Cerebellar cortex (tissue), 1 donor: Measurements from ENCODE around the gene C12orf43.
"Not testable (repeated sequence)": the region's sequence is repeated elsewhere in the genome, so short reads cannot be mapped to it uniquely, and the experiment has no call there.

Experiments
- DNase-seq: peaks from one replicate; pipeline ENCODE4 v3.0.0-alpha.2; 2015; ENCODE audit warnings: low spot score

The C12orf43 gene

DNA sequence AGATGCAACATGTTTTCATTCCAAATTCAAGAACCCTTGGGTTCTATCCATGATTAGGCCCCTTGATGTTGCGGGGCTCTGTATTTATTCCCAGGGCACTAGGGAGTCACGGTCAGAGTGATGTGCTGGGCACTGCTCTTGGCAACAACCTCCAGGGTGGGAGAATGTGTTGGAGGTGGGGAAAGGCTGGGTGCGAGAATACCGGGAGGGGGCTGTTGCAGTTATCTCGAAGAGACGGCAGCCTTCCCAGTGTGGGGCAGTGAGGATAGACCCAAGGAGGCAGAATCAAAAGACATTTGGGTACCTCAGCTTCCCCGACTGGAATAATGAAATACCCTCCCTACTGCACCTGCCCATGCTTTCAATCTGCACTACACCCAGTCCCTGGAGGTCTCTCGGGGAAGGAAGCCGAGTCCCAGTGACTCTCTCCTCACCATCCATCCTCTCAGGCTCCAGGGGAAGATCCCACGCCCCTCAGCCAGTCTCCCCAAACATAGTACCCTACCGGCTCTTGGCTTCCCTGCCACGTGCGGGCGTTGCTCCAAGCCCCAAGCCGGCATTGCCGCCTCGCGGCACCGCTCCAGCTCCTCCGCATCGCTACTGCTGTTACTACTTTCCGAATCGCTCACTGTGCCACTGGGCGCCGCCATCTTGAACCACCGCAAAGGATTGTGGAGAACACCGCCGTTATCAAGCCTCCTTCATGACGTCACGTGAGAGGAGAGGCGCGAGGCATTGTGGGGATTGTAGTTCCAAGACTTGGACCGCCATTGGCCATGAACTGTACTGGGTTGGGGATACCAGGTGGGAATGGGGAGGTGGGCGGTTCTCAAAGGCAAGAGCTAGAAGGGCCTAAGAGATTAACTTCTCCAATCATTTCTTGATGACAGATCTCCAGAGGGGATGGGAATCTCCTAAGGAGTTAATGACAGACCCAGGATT lies at the start of gene C12orf43:
Gene C12orf43, minus strand, starts transcription at position 663 of the 942 bp plus-strand sequence. Its CDS starts 13 bp downstream, at position 650.
- DNase-seq, result peak; percentile 97

GRCh38 chr12:121065345-121065744 lies 49.1 kb upstream of the C12orf43 start:
- no peak for DNase-seq

- DNase-seq, result not testable (repeated sequence)
Measured at GRCh38 chr12:121064586-121064985, 48.3 kb upstream of the C12orf43 start.

DNA sequence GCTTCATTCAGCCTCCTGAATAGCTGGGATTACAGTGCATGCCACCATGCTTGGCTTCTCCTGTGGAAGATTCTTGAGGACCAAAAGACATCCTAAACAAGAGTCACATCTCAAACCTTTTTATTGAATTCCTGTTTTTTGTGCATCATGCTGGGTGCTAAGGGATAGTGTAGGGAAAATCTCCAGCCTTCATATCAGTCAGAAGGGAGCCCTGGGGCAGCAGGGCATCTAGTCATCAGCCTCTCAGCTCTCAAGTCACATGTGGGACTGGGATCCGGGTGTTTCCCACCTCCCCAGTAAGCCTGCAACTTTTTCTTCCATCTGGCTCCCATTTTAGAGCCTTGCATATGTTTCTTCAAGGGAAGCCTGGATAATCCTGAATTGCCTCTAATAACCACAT lies 47.8 kb upstream of the C12orf43 start:
- DNase-seq, result no peak

DNA sequence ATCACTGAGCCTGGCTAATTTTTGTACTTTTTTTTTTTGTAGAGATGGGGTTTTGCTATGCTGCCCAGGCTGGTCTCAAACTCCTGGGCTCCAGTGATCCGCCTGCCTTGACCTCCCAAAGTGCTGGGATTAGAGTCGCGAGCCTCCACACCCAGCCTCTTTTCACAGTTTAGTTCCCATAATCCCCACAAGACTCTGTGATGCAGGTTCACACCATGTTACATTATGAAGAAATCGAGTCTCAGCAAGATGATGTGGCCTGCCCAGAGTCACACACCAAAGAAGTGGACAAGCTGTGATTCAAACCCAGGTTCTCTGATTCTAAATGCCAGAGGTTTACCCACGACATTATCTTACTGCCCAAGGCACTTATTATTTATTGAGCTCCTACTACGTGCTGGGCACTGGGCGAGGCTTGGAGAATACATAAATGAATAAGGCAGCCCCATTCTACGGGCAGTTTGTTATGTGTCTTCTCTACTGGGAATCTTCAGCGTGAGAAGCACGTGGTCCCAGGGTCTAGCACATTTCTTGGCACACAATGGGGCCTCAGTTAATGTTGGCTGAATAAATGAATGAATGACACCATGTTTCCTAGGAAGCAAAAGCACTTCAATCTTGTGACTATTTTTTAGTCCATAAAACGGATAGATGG lies 46.2 kb upstream of the C12orf43 start:
- DNase-seq, result no peak

GRCh38 chr12:121061831-121062230 lies 45.5 kb upstream of the C12orf43 start:
- DNase-seq, result peak; percentile 77

GRCh38 chr12:121060149-121061001 lies 44.1 kb upstream of the C12orf43 start:
- peak; percentile 54 for DNase-seq

DNA sequence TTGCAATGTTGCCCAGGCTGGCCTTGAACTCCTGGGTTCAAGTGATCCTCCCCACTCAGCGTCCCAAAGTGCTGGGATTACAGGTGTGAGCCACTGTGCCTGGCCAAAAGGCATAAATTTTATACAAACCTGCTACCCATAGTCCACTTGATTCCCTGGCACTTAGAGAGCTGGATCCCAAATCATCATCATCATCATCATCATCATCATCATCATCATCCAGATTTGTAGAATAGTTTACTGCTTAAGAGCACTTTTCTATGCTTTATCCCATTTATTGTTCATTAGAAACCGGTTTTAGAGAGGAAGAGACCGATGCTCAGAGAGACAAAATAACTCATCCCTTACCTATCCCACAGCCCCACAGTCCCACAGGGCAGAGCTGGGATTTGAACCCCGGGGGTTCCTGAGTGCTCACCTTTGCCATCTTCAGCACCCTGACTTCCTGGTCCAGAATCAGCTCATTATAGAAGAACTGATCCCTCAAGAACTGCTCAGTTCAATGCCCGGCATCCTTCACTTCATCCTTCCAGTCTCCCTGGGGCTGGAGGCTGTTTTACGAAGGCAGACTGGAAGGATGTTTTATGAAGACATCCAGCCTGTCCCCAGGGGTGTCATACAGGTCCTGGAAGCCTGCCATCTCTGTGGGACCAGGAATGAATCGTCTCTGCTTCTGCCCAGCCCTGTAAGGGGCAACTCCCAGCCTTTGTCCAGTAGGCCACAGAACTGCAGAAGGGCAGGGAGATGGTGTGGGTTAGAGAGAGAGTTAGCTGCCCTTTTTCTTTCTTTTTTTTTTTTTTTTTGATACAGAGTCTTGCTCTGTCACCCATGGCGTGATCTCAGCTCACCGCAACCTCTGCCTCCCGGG lies 43.0 kb upstream of the C12orf43 start:
- no peak for DNase-seq

DNA sequence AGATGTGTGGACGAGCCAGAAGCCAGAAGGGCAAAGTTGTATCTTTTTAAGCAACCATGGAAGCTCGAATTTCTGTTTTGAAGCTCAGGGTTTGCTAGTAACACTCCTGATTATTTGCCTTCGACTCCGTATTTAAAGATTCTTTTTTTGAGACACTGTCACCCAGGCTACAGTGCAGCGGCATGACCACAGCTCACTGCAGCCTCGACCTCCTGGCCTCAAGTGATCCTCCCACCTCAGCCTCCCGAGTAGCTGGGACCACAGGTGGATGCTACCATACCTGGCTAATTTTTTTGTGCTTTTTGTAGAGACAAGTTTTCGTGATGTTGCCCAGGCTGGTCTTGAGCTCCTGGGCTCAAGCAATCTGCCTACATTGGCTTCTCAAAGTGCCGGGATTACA lies 41.5 kb upstream of the C12orf43 start:
- no peak for DNase-seq

GRCh38 chr12:121053706-121054105 lies 37.4 kb upstream of the C12orf43 start:
- DNase-seq, result no peak

DNA sequence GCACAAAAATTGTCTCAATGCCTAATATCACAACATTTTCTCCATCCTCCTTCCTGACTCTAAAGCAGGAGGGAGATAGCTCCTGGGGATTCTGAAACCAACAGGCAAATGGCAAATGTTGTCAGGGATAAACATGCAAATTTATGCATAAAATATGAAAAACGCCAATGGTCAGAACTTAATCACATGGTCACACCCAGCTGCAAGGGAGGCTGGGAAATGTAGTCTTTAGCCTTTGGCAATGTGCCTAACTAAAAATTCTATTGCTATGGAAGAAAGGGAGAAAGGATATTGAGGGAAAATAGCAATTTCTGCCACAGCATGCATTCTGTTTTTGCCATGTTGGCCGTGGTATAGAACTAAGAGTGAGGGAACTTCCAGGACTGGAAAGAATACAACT lies 34.4 kb upstream of the C12orf43 start:
- peak; percentile 7 for DNase-seq

DNA sequence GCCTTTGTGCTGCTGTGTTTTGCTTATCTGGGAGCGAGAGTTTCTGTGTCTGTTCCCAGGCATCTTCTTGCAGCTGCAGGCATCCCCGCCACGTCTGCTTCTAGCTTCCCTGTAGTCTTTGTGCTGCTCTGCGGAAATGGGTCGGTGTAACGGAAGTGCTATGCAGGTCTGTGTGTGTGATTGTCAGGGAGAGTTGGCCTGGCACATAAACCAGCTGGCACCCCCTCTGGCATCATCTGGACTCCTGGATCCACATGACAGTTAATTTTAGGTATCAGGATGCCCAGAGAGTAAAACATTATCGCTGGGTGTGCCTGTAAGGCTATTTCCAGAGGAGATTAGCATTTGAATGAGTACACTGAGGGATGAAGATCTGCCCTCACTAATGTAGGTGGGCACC lies 32.2 kb upstream of the C12orf43 start:
- DNase-seq, result no peak

DNA sequence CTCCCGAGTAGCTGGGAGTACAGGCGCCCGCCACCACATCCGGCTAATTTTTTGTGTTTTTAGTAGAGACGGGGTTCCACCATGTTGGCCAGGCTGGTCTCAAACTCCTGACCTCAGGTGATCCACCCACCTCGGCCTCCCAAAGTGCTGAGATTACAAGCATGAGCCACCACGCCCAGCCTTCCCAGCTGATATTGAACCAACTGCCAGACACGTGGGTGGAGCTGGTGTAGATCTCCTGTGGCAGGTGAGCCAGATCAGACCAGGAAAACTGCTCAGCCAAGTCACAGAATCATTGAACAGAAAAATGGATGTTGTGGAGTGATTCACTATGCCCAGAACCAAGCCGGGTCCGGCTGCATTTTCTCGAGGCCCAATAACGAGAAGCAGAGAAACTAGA lies 31.1 kb upstream of the C12orf43 start:
- DNase-seq, result not testable (repeated sequence)

- no peak for DNase-seq
Measured at GRCh38 chr12:121043067-121043466, 26.8 kb upstream of the C12orf43 start.

DNA sequence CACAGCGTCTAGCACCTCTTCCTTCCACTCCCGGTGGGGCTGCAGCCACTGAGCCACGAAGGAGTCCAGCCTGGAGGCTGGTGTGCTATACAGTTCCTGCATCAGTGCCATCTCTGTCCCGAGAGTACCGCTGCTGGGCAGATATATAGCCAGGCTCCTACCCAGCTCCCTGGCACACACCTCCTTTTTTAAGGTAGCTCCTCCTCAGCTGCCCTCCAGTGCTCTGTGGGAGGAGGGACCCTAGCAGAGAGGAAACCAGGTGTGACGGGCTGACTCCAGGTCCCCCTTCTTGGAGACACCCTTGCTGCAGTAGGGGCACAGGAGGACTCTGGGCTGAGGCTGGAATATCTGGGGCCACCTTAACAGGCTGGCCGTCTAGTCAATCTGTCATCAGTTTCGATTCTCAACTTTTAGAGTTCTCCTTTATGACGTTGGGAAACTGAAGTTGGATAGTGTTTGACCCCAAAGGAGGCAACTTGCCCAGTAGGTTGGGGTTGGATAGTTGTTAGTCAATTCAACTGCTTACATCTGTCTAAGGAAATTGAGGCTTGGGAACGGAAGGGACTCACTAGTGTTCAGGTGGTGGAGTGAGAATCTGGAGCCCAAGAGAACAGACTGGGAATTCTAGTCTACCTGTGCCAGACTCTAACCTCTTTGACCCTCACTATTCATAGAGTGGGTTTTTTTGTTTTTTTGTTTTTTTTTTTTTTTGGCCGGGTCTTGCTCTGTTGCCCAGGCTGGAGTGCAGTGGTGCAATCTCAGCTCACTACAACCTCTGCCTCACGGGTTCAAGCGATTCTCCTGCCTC lies 22.8 kb upstream of the C12orf43 start, which contains the start of gene OASL:
Gene OASL, minus strand, starts transcription at position 386 of the 808 bp plus-strand sequence. Its CDS starts 275 bp downstream, at position 111.
- no peak for DNase-seq

DNA sequence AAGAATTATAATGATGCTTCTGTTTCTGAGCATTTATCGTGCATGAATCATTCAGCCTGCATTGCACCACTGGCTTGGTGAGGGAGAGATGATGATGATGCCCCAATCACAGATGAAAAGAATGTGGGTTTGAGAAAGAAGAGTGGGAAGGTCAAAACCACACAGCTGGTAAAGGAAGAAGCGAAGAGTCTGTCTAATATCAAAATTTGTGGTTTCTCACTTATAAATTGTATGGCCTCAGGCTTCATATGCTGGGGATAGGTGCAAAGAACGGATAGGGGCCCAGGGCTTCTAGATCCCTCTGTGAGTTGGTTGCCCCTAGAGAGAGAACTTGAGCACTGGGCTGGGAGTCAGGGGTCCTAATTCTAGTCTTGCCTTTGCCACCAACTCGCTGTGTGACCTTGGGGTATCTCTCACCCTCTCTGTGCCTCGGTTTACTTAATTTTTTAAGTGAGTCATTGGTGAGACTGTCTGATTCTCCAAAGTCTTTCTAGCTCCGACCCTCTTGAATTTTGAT lies 20.6 kb upstream of the C12orf43 start:
- no peak for DNase-seq

DNA sequence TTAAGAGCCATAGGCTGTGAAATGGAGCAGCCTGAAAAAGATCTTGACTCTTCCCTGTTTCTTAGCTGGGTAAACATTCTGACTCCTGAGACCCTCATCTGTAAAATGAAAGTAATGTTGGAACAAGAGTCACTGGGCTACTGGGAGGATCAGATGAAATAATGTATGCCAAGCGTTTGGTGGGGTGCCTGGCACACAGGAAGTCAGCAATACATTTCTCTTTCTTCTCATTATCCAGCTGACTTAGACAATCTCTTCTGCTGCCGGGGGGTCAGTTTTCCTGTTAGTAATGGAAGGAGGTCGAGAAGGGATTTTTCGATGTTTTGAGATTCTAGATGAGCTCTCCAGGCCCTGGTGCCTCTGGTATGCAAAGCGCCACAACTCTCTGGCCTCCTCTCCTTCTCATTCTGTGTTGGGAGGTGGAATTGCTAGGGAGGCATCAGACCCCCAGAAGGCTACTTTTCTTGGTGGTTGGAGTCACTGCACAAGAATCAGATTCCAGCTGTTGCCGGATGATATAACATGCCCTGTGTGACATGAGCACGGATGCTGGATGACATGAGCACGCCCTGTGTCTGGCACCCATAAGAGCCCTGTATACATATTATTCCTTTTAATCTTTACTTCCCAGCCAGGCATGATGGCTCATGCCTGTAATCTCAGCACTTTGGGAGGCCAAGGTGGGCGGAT lies 18.5 kb upstream of the C12orf43 start:
- DNase-seq, result no peak

DNA sequence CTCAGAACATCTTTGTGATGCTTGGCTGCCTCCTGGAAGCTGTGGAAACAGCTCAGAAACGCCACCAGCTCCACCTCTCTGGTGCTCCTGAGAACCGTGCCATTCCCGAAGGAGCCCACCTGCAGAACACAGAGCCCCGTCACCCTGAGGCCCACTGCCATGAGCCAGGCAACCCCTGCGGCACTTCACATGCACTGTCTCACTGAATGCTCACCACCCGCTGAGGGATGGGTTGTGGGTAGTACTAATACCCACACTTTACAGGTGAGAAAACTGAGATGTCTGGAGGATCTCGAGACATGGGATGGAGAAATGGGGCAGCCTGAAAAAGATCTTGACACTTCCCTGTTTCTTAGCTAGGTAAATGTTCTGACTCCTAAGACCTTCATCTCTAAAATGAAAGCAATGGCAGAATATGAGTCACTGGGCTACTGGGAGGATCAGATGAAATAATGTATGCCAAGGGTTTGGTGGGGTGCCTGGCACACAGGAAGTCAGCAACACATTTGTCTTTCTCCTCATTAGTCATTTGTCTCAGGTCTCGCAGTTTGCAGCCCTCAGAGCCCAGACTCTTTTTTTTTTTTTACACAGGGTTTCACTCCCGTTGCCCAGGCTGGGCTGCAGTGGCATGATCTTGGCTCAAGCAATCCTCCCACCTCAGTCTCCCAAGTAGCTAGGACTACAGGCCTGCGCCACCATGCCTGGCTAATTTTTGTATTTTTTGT lies 17.5 kb upstream of the C12orf43 start:
- DNase-seq, result no peak
